IMR-90 (cell line): ENCODE measurements around the gene PCOLCE2. TPM values are rescaled to one million over a fixed set of nuclear protein-coding genes. Genes with fewer than 3 reads are reported as not detected.

Experiments
- ATAC-seq: fragments of 200-7000 bp; cut with Tn5 transposase; 2 replicates; pipeline ENCODE4 v1.9.1; 2020; ENCODE audit warnings: low read depth, mild to moderate bottlenecking, moderate library complexity
- BruUV-seq: library from RNA; stranded (reverse); fragments of 400-500 nt; replicated peaks from 2 replicates; lab custom pipeline; 2021; lab: Mats Ljungman, UMichigan
- CTCF ChIA-PET: fragments of 300-600 bp; formaldehyde crosslinking; extraction: SDS; loops from one replicate; lab custom pipeline; 2021; ENCODE audit warnings: antibody characterized with exemption; lab: Yijun Ruan, JAX
- POLR2A ChIA-PET: fragments of 300-600 bp; sonication (Branson Sonifier 250); formaldehyde crosslinking; loops from one replicate; lab custom pipeline; 2022; ENCODE audit warnings: antibody characterized with exemption; ENCODE audit not compliant: unreplicated experiment; lab: Charles Lee
- DNase-seq: peaks from one replicate; pipeline ENCODE4 v3.0.0; 2013
- H2AFZ ChIP-seq: replicated peaks from 2 replicates; pipeline ENCODE3; 2013; ENCODE audit warnings: low read length, mild to moderate bottlenecking; ENCODE audit not compliant: poor library complexity
- H2AK5ac ChIP-seq: 2 replicates; pipeline ENCODE4 v1.6.1; 2013; ENCODE audit warnings: low read depth, low read length, inconsistent platforms
- H2AK9ac ChIP-seq: replicated peaks from 2 replicates; pipeline ENCODE3; 2013; ENCODE audit warnings: mild to moderate bottlenecking, low read depth, low read length, moderate library complexity; ENCODE audit not compliant: poor library complexity
- H2BK120ac ChIP-seq: 2 replicates; pipeline ENCODE4 v1.6.1; 2013; ENCODE audit warnings: low read depth, low read length, inconsistent platforms
- H2BK15ac ChIP-seq: 3 replicates; pipeline ENCODE4 v1.6.1; 2013; ENCODE audit warnings: low read depth, low read length, inconsistent platforms
- H2BK20ac ChIP-seq: 2 replicates; pipeline ENCODE4 v1.6.1; 2013; ENCODE audit warnings: low read depth, mild to moderate bottlenecking, inconsistent platforms, low read length, moderate library complexity
- H2BK5ac ChIP-seq: 2 replicates; pipeline ENCODE4 v1.6.1; 2013; ENCODE audit warnings: mild to moderate bottlenecking, low read depth, low read length, inconsistent platforms; ENCODE audit not compliant: poor library complexity, severe bottlenecking
- H3K14ac ChIP-seq: replicated peaks from 2 replicates; pipeline ENCODE4 v1.6.1; 2013; ENCODE audit warnings: low read depth, low read length, inconsistent platforms
- H3K18ac ChIP-seq: 2 replicates; pipeline ENCODE4 v1.6.1; 2013; ENCODE audit warnings: low read depth, low read length, control low read depth
- H3K23ac ChIP-seq: 2 replicates; pipeline ENCODE4 v1.6.1; 2013; ENCODE audit warnings: low read depth, low read length, inconsistent platforms
- H3K27ac ChIP-seq: 2 replicates; pipeline ENCODE4 v1.5.1; 2013; ENCODE audit warnings: mild to moderate bottlenecking, control low read depth, low read length; ENCODE audit not compliant: insufficient read depth
- H3K27me3 ChIP-seq: 2 replicates; pipeline ENCODE4 v1.6.1; 2013; ENCODE audit warnings: low read length; ENCODE audit not compliant: control insufficient read depth, insufficient read depth
- H3K36me3 ChIP-seq: 2 replicates; pipeline ENCODE4 v1.6.1; 2013; ENCODE audit warnings: low read length, mixed read lengths; ENCODE audit not compliant: control insufficient read depth, insufficient read depth
- H3K4ac ChIP-seq: 2 replicates; pipeline ENCODE4 v1.6.1; 2013; ENCODE audit warnings: low read depth, low read length, inconsistent platforms
- H3K4me1 ChIP-seq: 2 replicates; pipeline ENCODE4 v1.6.1; 2013; ENCODE audit warnings: low read length, mixed read lengths; ENCODE audit not compliant: control insufficient read depth, insufficient read depth
- H3K4me2 ChIP-seq: 2 replicates; pipeline ENCODE4 v1.6.1; 2013; ENCODE audit warnings: low read depth, mild to moderate bottlenecking, control low read depth, low read length, moderate library complexity
- H3K4me3 ChIP-seq: 2 replicates; pipeline ENCODE4 v1.5.1; 2013; ENCODE audit warnings: low read depth, mild to moderate bottlenecking, control low read depth, low read length, moderate library complexity; ENCODE audit not compliant: insufficient read depth
- H3K56ac ChIP-seq: 2 replicates; pipeline ENCODE4 v1.6.1; 2013; ENCODE audit warnings: low read length, inconsistent platforms; ENCODE audit not compliant: insufficient read depth; ENCODE audit errors: extremely low read depth
- H3K79me1 ChIP-seq, 2 experiments: 2 replicates each; pipeline ENCODE4 v1.6.1; 2013; ENCODE audit warnings: low read length in 2 of 2, inconsistent platforms in 1 of 2, low read depth in 1 of 2
- H3K9ac ChIP-seq: 2 replicates; pipeline ENCODE4 v1.6.1; 2013; ENCODE audit warnings: low read depth, low read length, control low read depth
- H3K9me1 ChIP-seq: 2 replicates; pipeline ENCODE4 v1.6.1; 2013; ENCODE audit warnings: low read length, inconsistent platforms; ENCODE audit not compliant: insufficient read depth
- H3K9me3 ChIP-seq: 2 replicates; pipeline ENCODE4 v1.6.1; 2013; ENCODE audit warnings: low read length; ENCODE audit not compliant: control insufficient read depth, insufficient read depth
- H4K20me1 ChIP-seq: 2 replicates; pipeline ENCODE4 v1.6.1; 2013; ENCODE audit warnings: low read length, inconsistent platforms; ENCODE audit not compliant: insufficient read depth
- H4K5ac ChIP-seq: 2 replicates; pipeline ENCODE4 v1.6.1; 2013; ENCODE audit warnings: mild to moderate bottlenecking, low read depth, low read length, control low read depth
- H4K8ac ChIP-seq, 2 experiments: 2 replicates each; pipeline ENCODE4 v1.6.1; 2013; ENCODE audit warnings: low read depth in 2 of 2, low read length in 2 of 2, control low read depth in 1 of 2, inconsistent platforms in 1 of 2
- H4K91ac ChIP-seq: 2 replicates; pipeline ENCODE4 v1.6.1; 2013; ENCODE audit warnings: low read depth, low read length, inconsistent platforms; ENCODE audit not compliant: insufficient read depth
- BHLHE40 ChIP-seq: fragments of 150-350 bp; IDR thresholded peaks from 2 replicates; pipeline ENCODE4 v1.6.1; 2016; ENCODE audit warnings: mild to moderate bottlenecking, low read depth, low read length
- CEBPB ChIP-seq: IDR thresholded peaks from 2 replicates; pipeline ENCODE4 v1.6.1; 2012; ENCODE audit warnings: low read depth, low read length, improper control_type of control experiment
- CHD1 ChIP-seq: IDR thresholded peaks from 2 replicates; pipeline ENCODE4 v1.6.1; 2012; ENCODE audit warnings: low read depth, low read length, improper control_type of control experiment
- FOS ChIP-seq: fragments of 150-350 bp; IDR thresholded peaks from 2 replicates; pipeline ENCODE4 v1.6.1; 2016; ENCODE audit warnings: low read depth, low read length
- MAFK ChIP-seq: IDR thresholded peaks from 2 replicates; pipeline ENCODE4 v1.6.1; 2012; ENCODE audit warnings: low read depth, low read length, improper control_type of control experiment
- MAZ ChIP-seq: IDR thresholded peaks from 2 replicates; pipeline ENCODE4 v1.6.1; 2012; ENCODE audit warnings: low read depth, mild to moderate bottlenecking, low read length, improper control_type of control experiment, moderate library complexity, borderline replicate concordance
- MXI1 ChIP-seq: IDR thresholded peaks from 2 replicates; pipeline ENCODE4 v1.6.1; 2012; ENCODE audit warnings: low read depth, mild to moderate bottlenecking, low read length, moderate library complexity, borderline replicate concordance
- NFE2L2 ChIP-seq: fragments of 150-350 bp; IDR thresholded peaks from 2 replicates; pipeline ENCODE4 v1.6.1; 2016; ENCODE audit warnings: low read depth, mild to moderate bottlenecking, low read length
- POLR2A ChIP-seq: IDR thresholded peaks from 2 replicates; pipeline ENCODE4 v1.6.1; 2012; ENCODE audit warnings: mild to moderate bottlenecking, low read depth, low read length
- RAD21 ChIP-seq: IDR thresholded peaks from 2 replicates; pipeline ENCODE4 v1.6.1; 2012; ENCODE audit warnings: low read length, improper control_type of control experiment
- RCOR1 ChIP-seq: IDR thresholded peaks from 2 replicates; pipeline ENCODE4 v1.6.1; 2012; ENCODE audit warnings: mild to moderate bottlenecking, low read length, improper control_type of control experiment; ENCODE audit not compliant: insufficient replicate concordance
- RFX5 ChIP-seq: IDR thresholded peaks from 2 replicates; pipeline ENCODE4 v1.8.0; 2012; ENCODE audit warnings: low read depth, mild to moderate bottlenecking, low read length, moderate library complexity
- SMC3 ChIP-seq: fragments of 150-350 bp; IDR thresholded peaks from 2 replicates; pipeline ENCODE4 v1.6.1; 2016; ENCODE audit warnings: low read depth, mild to moderate bottlenecking, antibody characterized with exemption, low read length, moderate library complexity
- WGBS, 2 experiments: methylation state at CpG; one replicate each; pipeline versions ENCODE4 v1.1.5 to v1.1.7; 2013; ENCODE audit warnings: missing lambda C conversion rate in 2 of 2; ENCODE audit not compliant: insufficient read length in 1 of 2; ENCODE audit errors: extremely low coverage in 2 of 2; 5-methylcytosine and 5-hydroxymethylcytosine counted together
- dilution Hi-C: fragments of 300-500 bp; cut with HindIII; formaldehyde crosslinking; loops from one replicate; pipeline ENCODE4 v1.14.3; 2018; ENCODE audit warnings: low sequenced_read_pairs; ENCODE audit not compliant: unreplicated experiment
- in situ Hi-C: fragments of 300-500 bp; cut with MboI; formaldehyde crosslinking; loops from 3 replicates; pipeline ENCODE4 v1.14.3; 2019; ENCODE audit warnings: low sequenced_read_pairs, inconsistent platforms, mixed read lengths
- intact Hi-C: fragments of 100-400 bp; cut with micrococcal nuclease; formaldehyde crosslinking; loops from 2 replicates; pipeline ENCODE4 v1.10.0; 2022
- polyA plus RNA-seq, 3 experiments: library from polyadenylated mRNA; depleted of rRNA; stranded (reverse); fragments of >200 nt; gene quantifications; 2 replicates each; pipeline ENCODE4 v1.2.3, GENCODE V29; 2012; ENCODE audit warnings: low replicate concordance in 1 of 3
- total RNA-seq: library from RNA; depleted of rRNA; stranded (reverse); fragments of >200 nt; gene quantifications from 2 replicates; pipeline ENCODE4 v1.2.3, GENCODE V29; 2012
- TF ChIP-seq, protein P1 (sequence below): fragments of 150-350 bp; IDR thresholded peaks from 2 replicates; pipeline ENCODE4 v1.6.1; 2017; ENCODE audit warnings: mild to moderate bottlenecking, antibody characterized with exemption, low read length, low read depth
- TF ChIP-seq, protein P2 (sequence below): fragments of 150-350 bp; IDR thresholded peaks from 2 replicates; pipeline ENCODE4 v1.6.1; 2016; ENCODE audit warnings: low read depth, mild to moderate bottlenecking, low read length, moderate library complexity, borderline replicate concordance
- TF ChIP-seq, protein P3 (sequence below): conservative IDR thresholded peaks from 2 replicates; pipeline ENCODE4 v1.5.1; 2012; ENCODE audit warnings: mild to moderate bottlenecking, low read depth, low read length, improper control_type of control experiment

PCOLCE2 gene
- total and polyA plus RNA-seq, 2 of the 4 experiments (the other 2 are of a cell fraction): 0.50 to 0.54 TPM

- in situ Hi-C loops: no loop called here
- Histone ChIP-seq H4K5ac (no peak overlapping the region), H3K27ac (no peak overlapping the region), H2BK20ac (no peak overlapping the region), H2BK5ac (no peak overlapping the region), H4K91ac (no peak overlapping the region), H3K4me2 (no peak overlapping the region), H3K27me3 (no peaks in the 10 kb centered on the region), H3K14ac (no peak overlapping the region), H3K4ac (no peak overlapping the region), H3K79me1 (no peaks in the 10 kb centered on the region), H2BK15ac (no peak overlapping the region), H2AK5ac (no peak overlapping the region), H2AFZ (no peak overlapping the region), H4K8ac (no peak overlapping the region), H3K36me3 (no peaks in the 10 kb centered on the region), H3K23ac (no peak overlapping the region), H3K9me1 (no peaks in the 10 kb centered on the region), H3K9ac (no peak overlapping the region), H3K56ac (no peak overlapping the region), H3K4me1 (no peaks in the 10 kb centered on the region), H3K4me3 (no peak overlapping the region), H2AK9ac (no peak overlapping the region), H3K9me3 (no peaks in the 10 kb centered on the region), H3K18ac (no peak overlapping the region), H2BK120ac (no peak overlapping the region), H4K20me1 (no peaks in the 10 kb centered on the region)
- ChIA-PET POLR2A (no interaction called here), CTCF (interaction anchor here (1.4 kb wide), 1 partner anchor 42 kb away, joined by 3 read pairs; no protein-coding TSS in a partner anchor)
- no CpG with 5 or more reads among the region's 4 CpGs for WGBS, 2 experiments
- intact Hi-C loops: no loop called here
- no peak for DNase-seq
- no TSS peak for BruUV-seq
- ATAC-seq: no peak
- TF ChIP-seq SMC3: no peak
- TF ChIP-seq MAZ: no peak
- no peak for TF ChIP-seq MXI1
- TF ChIP-seq CHD1: no peak
- TF ChIP-seq NFE2L2: no peak
- TF ChIP-seq, protein P1, sequence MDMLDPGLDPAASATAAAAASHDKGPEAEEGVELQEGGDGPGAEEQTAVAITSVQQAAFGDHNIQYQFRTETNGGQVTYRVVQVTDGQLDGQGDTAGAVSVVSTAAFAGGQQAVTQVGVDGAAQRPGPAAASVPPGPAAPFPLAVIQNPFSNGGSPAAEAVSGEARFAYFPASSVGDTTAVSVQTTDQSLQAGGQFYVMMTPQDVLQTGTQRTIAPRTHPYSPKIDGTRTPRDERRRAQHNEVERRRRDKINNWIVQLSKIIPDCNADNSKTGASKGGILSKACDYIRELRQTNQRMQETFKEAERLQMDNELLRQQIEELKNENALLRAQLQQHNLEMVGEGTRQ: no peak
- TF ChIP-seq, protein P2, sequence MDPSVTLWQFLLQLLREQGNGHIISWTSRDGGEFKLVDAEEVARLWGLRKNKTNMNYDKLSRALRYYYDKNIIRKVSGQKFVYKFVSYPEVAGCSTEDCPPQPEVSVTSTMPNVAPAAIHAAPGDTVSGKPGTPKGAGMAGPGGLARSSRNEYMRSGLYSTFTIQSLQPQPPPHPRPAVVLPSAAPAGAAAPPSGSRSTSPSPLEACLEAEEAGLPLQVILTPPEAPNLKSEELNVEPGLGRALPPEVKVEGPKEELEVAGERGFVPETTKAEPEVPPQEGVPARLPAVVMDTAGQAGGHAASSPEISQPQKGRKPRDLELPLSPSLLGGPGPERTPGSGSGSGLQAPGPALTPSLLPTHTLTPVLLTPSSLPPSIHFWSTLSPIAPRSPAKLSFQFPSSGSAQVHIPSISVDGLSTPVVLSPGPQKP: no peak
- no peak for TF ChIP-seq POLR2A
- TF ChIP-seq MAFK: no peak
- no peak for TF ChIP-seq RCOR1
- TF ChIP-seq BHLHE40: no peak
- no peak for TF ChIP-seq RAD21
- no peak for TF ChIP-seq RFX5
- TF ChIP-seq, protein P3, sequence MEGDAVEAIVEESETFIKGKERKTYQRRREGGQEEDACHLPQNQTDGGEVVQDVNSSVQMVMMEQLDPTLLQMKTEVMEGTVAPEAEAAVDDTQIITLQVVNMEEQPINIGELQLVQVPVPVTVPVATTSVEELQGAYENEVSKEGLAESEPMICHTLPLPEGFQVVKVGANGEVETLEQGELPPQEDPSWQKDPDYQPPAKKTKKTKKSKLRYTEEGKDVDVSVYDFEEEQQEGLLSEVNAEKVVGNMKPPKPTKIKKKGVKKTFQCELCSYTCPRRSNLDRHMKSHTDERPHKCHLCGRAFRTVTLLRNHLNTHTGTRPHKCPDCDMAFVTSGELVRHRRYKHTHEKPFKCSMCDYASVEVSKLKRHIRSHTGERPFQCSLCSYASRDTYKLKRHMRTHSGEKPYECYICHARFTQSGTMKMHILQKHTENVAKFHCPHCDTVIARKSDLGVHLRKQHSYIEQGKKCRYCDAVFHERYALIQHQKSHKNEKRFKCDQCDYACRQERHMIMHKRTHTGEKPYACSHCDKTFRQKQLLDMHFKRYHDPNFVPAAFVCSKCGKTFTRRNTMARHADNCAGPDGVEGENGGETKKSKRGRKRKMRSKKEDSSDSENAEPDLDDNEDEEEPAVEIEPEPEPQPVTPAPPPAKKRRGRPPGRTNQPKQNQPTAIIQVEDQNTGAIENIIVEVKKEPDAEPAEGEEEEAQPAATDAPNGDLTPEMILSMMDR: no peak
- TF ChIP-seq CEBPB: no peak
- TF ChIP-seq FOS: no peak
- dilution Hi-C loops: no loop called here
Measured at GRCh38 chr3:142785996-142786395, 102.9 kb downstream of the PCOLCE2 start.
